GM19468 (cell line): ENCODE data around the gene BSN.

Experiments used
- ATAC-seq: cut with Tn5 transposase; IDR thresholded peaks from one replicate; pipeline ENCODE4 v1.9.1; 2021; ENCODE audit warnings: mild to moderate bottlenecking, moderate library complexity, moderate number of reproducible peaks; ENCODE audit not compliant: unreplicated experiment; ENCODE audit errors: extremely low read depth

The BSN gene

DNA sequence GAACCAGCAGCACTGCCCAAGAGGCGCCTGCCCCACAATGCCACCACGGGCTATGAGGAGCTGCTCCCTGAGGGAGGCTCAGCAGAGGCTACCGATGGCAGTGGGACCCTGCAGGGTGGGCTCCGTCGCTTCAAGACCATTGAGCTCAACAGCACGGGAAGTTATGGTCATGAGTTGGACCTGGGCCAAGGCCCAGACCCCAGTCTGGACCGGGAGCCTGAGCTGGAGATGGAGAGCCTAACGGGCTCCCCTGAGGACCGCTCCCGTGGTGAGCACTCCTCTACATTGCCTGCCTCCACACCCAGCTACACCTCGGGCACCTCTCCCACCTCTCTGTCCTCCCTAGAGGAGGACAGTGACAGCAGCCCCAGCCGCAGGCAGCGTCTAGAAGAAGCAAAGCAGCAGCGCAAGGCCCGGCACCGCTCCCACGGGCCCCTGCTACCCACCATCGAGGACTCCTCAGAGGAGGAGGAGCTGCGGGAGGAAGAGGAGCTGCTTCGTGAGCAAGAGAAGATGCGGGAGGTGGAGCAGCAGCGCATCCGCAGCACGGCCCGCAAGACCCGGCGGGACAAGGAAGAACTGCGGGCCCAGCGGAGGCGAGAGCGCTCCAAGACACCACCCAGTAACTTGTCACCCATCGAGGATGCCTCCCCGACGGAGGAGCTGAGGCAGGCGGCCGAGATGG, 98.1 kb downstream of the BSN start:
- ATAC-seq, result no peak

DNA sequence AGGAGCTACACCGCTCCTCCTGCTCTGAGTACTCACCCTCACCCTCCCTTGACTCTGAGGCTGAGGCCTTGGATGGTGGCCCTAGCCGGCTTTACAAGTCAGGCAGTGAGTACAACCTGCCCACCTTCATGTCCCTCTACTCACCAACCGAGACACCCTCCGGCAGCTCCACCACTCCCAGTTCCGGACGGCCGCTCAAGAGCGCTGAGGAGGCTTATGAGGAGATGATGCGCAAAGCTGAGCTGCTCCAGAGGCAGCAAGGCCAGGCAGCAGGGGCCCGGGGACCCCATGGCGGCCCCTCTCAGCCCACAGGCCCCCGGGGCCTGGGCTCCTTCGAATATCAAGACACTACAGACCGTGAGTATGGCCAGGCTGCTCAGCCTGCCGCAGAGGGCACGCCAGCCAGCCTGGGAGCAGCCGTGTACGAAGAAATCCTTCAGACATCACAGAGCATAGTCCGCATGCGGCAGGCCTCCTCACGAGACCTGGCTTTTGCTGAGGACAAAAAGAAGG, 98.7 kb downstream of the BSN start:
- ATAC-seq, result no peak

DNA sequence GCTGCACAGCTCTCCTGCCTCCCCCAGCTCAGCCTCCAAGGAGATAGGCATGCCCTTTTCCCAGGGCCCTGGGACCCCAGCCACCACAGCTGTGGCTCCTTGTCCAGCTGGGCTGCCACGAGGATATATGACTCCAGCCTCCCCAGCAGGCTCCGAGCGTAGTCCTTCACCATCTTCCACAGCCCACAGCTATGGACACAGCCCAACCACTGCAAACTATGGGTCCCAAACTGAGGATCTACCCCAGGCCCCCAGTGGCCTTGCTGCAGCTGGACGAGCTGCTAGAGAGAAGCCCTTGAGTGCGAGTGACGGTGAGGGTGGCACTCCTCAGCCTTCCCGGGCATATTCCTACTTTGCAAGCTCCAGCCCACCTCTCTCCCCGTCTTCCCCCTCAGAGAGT, 99.3 kb downstream of the BSN start:
- ATAC-seq, result no peak

DNA sequence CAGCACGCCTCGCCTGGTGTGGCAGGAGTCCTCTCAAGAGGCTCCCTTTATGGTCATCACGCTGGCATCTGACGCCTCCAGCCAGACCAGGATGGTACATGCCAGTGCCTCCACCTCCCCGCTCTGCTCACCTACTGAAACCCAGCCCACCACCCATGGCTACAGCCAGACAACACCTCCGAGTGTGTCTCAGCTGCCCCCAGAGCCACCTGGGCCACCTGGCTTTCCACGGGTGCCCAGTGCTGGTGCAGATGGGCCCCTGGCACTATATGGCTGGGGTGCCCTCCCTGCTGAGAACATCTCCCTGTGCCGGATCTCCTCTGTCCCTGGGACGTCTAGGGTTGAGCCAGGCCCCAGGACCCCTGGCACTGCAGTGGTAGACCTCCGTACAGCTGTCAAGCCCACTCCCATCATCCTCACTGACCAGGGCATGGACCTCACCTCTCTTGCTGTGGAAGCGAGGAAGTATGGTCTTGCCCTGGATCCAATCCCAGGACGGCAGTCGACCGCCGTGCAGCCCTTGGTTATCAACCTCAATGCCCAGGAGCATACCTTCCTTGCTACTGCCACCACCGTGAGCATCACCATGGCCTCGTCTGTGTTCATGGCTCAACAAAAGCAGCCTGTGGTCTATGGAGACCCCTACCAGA, 100.0 kb downstream of the BSN start:
- ATAC-seq, result no peak

DNA sequence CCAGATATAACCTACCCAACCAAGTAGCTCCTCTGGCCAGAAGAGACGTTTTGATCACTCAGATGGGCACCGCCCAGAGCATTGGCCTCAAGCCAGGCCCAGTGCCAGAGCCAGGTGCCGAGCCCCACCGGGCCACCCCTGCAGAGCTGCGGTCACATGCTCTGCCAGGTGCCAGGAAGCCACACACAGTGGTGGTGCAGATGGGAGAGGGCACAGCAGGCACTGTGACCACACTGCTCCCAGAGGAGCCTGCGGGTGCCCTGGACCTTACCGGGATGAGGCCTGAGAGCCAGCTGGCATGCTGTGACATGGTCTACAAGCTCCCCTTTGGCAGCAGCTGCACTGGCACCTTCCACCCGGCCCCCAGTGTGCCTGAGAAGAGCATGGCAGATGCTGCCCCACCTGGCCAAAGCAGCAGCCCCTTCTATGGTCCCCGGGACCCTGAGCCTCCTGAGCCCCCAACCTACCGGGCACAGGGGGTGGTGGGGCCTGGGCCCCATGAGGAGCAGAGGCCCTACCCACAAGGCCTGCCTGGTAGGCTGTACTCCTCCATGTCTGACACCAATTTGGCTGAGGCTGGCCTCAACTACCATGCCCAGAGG, 100.8 kb downstream of the BSN start:
- ATAC-seq, result no peak

DNA sequence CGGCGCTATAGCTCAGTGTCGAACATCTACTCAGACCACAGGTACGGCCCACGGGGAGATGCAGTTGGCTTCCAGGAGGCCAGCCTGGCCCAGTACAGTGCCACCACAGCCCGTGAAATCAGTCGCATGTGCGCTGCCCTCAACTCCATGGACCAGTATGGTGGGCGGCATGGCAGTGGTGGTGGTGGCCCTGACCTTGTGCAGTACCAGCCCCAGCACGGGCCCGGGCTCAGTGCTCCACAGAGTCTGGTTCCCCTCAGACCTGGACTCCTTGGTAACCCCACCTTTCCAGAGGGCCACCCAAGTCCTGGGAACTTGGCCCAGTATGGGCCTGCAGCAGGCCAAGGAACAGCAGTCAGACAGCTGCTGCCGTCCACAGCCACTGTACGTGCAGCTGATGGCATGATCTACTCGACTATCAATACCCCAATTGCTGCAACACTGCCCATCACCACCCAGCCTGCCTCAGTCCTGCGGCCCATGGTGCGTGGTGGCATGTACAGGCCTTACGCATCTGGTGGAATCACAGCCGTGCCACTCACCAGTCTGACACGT, 101.5 kb downstream of the BSN start:
- no peak for ATAC-seq

DNA sequence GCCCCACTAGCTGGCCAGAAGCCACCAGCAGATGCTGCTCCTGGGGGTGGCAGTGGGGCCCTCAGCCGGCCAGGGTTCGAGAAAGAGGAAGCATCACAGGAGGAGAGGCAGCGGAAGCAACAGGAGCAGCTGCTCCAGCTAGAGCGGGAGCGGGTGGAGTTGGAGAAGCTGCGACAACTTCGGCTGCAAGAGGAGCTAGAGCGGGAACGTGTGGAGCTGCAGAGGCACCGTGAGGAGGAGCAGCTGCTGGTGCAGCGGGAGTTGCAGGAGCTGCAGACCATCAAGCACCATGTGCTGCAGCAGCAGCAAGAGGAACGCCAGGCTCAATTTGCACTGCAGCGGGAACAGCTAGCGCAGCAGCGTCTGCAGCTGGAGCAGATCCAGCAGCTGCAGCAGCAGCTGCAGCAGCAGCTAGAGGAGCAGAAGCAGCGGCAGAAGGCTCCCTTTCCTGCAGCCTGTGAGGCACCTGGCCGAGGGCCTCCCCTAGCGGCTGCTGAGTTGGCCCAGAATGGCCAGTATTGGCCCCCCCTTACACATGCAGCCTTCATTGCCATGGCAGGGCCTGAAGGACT, 102.3 kb downstream of the BSN start:
- no peak for ATAC-seq

DNA sequence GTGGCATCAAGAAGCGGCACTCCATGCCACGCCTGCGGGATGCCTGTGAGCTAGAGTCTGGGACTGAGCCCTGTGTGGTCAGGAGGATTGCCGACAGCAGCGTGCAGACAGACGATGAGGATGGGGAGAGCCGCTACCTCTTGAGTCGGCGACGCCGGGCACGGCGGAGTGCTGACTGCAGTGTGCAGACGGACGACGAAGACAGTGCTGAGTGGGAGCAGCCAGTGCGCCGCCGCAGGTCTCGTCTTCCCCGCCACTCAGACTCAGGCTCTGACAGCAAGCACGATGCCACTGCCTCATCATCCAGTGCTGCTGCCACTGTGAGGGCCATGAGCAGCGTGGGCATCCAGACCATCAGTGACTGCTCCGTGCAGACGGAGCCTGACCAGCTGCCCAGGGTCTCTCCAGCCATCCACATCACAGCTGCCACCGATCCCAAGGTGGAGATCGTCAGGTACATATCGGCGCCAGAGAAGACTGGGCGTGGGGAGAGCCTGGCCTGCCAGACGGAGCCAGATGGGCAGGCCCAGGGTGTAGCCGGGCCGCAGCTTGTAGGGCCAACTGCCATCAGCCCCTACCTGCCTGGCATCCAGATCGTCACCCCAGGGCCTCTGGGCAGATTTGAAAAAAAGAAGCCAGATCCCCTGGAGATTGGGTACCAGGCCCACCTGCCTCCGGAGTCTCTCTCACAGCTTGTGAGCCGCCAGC, 103.1 kb downstream of the BSN start:
- ATAC-seq, result no peak

DNA sequence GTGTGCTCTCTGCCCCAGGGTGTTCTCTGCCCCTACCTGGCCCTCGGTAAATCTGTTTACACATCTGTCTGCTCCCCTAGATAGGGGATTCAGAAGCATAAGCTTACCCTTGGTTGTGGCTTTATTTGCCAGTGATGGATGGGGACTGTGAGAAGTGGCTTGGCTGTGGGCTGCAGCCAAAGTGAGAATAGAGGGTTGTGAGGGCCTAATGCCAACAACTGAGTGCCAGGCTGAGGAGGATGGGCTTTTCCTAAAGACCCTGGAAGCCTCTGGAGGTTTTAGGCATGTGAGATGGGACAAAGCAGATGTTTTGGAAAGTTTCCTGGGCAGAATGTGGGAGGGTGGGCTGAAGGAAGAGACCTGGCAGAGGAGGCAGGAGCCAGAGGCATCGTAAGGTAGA, 104.4 kb downstream of the BSN start:
- ATAC-seq, result no peak

DNA sequence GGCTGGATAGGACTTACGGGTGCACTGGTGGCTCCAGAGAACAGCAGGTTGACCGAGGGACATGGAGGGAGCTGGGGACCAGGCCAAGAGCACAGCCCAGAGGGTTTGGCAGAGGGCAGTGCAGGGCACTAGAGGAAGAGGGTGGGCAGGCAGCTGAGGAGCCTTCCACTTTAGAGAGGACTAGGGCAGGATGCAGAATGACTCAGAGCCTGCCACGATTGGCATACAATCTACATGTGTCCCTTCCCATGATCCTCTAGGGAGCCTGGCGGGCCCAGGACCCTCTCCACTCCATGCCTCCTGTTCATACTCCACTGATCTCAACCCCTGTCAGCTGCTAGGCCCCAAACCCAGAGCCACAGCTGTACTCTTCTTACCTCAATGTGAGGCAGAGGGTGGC, 105.5 kb downstream of the BSN start:
- no peak for ATAC-seq

DNA sequence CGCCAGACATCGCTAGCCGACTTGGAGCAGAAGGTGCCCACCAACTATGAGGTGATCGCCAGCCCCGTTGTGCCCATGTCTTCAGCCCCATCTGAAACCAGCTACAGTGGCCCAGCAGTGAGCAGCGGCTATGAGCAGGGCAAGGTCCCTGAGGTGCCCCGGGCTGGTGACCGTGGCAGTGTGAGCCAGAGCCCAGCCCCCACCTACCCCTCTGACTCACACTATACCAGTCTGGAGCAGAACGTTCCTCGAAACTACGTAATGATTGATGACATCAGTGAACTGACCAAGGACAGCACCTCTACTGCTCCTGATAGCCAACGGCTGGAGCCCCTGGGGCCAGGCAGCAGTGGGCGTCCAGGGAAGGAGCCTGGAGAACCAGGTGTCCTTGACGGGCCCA, 107.0 kb downstream of the BSN start:
- no peak for ATAC-seq

DNA sequence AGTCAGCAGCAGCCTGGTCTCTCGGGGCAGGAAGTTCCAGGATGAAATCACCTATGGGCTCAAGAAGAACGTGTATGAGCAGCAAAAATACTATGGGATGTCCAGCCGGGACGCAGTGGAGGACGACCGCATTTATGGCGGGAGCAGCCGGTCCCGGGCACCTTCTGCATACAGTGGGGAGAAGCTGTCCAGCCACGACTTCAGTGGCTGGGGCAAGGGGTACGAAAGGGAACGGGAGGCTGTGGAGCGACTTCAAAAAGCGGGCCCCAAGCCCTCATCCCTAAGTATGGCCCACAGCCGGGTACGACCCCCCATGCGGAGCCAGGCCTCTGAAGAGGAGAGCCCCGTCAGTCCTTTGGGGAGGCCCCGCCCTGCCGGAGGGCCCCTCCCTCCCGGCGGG, 107.7 kb downstream of the BSN start:
- ATAC-seq, result no peak

DNA sequence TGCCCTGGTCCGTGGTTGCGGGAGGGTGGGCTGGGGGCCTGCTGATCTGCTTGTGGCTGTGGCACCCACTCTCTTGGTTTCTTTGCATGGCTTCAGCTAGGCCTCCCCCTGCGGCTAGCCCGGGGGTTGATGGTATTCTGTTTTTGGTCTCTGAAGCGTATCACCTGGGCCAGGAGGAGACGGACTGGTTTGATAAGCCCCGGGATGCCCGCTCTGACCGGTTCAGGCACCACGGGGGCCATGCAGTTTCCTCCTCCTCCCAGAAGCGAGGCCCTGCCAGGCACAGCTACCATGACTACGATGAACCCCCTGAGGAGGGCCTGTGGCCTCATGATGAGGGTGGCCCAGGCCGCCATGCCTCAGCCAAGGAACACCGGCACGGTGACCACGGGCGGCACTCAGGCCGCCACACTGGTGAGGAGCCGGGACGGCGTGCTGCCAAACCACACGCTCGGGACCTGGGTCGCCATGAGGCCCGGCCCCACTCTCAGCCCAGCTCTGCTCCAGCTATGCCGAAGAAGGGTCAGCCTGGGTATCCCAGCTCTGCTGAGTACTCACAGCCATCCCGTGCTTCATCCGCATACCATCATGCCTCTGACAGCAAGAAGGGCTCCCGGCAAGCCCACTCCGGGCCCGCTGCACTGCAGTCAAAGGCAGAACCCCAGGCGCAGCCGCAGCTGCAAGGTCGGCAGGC, 108.6 kb downstream of the BSN start:
- no peak for ATAC-seq

DNA sequence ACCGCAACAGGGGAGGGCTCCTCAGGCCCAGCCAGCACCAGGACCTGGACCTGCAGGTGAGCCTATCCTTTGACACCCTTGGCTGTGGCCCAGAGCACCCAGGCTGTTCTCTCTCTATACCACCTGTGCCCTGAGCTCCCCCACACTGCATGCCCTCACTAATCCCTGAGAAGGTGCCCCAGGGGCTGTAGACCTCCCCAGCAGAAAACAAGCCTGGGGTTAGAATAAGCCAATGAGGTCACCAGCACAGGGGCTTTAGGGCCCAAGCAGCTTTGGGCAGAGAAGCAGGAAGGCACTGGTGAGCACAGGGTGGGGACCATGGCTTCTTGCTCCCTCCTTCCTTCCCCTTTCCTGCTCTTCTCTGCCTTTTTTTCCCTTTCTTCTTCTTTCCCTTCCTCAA, 109.6 kb downstream of the BSN start:
- ATAC-seq, result no peak

DNA sequence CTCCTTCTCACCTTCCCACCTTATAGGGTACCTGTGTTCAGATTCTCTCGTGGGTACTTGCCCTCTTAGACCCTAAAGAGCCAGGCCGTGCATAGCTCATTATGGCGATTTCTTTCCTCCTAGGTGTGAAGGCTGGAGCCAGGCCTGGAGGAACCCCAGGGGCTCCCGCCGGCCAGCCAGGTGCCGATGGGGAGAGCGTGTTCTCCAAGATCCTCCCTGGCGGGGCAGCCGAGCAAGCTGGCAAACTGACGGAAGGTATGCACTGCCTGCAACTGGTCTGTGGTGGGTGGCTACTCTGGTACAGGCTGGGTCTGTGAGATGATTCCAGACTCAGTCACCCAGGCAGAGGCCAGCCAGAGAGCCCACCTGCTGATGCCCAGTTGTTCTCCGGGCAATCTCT, 110.0 kb downstream of the BSN start:
- no peak for ATAC-seq

DNA sequence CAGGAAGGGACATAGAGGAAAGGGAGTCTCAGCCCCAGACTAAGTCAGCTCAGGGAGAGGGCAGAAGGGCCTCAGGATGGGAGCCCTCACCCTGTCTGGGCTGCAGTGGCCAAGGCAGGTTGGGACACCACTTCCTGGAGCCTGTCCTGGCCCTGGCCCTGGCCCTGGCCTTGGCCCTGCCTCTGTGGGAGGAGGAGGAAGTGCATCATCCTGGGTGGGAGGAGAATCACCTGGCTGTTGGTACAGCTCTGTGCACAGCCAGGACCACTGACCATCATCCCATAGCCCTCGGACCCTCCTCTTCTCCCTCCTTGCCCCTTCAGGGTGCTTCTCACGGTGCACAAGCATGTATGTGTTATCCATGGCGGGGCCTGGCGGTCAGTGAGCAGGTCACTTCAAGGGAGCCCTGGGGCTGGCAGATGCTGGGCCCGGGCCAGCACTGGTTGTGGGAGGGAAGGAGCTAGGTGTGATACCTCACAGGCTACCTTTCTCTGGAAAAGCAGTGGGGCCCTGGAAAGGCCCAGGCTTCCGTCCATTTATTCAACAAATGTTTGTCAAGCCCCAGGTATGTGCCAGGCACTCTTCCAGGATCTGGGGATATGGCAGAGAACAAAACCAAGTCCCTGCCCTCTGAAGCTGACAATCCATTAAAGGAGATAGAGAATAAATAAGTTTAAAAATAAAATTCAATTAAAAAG, 111.7 kb downstream of the BSN start:
- no peak for ATAC-seq

DNA sequence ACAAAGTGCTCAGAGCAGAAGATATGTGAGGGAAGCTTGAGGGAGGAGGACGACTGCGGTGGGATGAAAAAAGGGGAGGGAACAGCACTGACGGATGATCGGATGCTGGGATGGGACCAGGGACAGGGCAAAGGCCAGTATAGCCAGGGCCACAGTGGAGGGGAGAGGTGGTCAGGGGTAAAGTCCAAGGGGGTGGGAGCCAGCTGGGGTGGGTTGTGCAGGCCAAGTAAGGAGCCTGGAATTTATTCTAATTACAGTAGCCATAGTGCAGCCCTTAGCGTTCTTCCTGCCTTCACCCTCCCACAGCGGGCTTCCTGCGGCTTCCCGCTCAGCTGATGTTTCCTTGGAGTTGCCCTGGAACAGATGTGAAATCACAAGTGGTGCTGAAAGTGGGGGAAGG, 112.3 kb downstream of the BSN start:
- no peak for ATAC-seq

DNA sequence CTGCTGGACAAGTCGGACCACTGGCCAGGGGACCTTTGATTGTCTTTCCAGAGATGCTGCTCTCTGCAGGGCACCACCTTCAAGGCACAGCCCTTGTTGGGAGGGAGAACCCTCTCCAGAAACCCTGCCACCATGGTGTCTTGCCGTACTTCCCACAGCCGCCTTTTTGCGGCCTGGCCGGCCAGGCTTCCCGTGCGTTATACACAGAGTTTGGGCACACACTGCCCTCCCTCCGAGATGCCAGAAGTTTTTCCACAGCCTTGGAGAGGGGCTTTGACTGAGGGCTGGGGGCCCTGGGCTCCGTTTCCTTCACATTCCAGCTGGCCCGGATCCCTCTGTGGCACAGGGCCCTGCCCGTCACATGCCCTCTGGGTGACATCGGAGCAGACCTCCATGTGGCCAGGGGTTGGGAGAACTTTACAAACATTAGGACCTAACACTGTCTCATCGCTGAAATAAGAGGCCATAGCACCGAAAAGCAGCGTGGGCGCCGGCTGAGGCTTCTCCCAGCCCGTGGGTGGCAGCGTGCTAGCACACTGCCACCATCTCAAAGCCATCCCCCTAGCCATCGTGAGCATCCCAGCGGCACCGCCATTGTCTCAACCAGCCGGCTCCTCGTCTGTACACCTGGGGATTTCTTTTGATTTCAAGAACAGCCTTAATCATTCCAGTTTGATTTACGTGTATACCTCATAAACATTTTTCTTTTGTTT, 113.6 kb downstream of the BSN start:
- ATAC-seq, result no peak

DNA sequence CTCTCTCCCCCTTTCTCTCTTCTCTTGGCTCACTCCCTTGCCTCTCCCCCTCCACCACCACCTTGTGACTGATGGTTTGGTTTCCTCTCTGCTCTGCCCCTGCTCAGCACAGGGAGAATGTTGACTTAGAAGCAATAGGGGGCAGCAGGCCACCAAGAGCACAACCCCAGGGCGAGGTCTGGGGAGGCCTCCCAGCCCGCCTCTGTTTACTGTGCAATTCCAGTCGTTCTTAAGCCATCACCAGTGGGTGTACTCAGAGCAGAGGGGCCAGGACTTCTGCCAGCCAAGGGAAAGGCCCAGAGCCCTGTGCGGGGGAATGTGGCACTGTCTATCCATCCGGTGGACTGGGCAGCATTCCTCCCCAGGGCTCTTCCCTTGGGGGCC, 114.1 kb downstream of the BSN start:
- ATAC-seq, result no peak
